ENCODE measurements around the gene YRDC. TPM values are rescaled to one million over a fixed set of nuclear protein-coding genes. Genes with fewer than 3 reads are reported as not detected.
A peak's percentile ranks its signal among the peaks of the same experiment; 100 is the strongest.
"Not testable (repeated sequence)": the region's sequence is repeated elsewhere in the genome, so short reads cannot be mapped to it uniquely, and the experiment has no call there.

YRDC gene
- polyA plus RNA-seq, 3 donors from 2014 or later, result 17.7 to 44.1 (median 41.3) TPM

GRCh38 chr1:37776946-37777516, 31.0 kb downstream of the YRDC start:
- Mint-ChIP-seq H3K4me1 (no peaks in the 10 kb centered on the region), H3K4me3 (no peak overlapping the region), H3K36me3 (no peaks in the 10 kb centered on the region), H3K27ac (no peak overlapping the region), H3K9me3 (no peaks in the 10 kb centered on the region), H3K27me3 (ENCODE audit: low read depth in 3 of 3) (peaks cover 0 to 14% (median under 1%) of the 10 kb centered on the region in 3 donors)
- no peak for DNase-seq

DNA sequence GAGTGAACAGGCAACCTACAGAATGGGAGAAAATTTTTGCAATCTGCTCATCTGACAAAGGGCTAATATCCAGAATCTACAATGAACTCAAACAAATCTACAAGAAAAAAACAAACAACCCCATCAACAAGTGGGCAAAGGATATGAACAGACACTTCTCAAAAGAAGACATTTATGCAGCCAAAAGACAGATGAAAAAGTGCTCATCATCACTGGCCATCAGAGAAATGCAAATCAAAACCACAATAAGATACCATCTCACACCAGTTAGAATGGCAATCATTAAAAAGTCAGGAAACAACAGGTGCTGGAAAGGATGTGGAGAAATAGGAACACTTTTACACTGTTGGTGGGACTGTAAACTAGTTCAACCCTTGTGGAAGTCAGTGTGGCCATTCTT, 36.6 kb downstream of the YRDC start:
- H3K36me3 Mint-ChIP-seq, H3K4me1 Mint-ChIP-seq, DNase-seq, H3K9me3 Mint-ChIP-seq, H3K27ac Mint-ChIP-seq, H3K4me3 Mint-ChIP-seq: not testable (repeated sequence)
- H3K27me3 Mint-ChIP-seq (ENCODE audit: low read depth in 3 of 3), result peaks cover 9 to 31% (median 10%) of the 10 kb centered on the region in 3 donors

- Mint-ChIP-seq H3K9me3 (peaks cover 0 to 6% (median under 1%) of the 10 kb centered on the region in 6 donors), H3K27me3 (ENCODE audit: low read depth in 3 of 3) (peaks cover 22 to 38% (median 24%) of the 10 kb centered on the region in 3 donors), H3K27ac (no peak overlapping the region), H3K4me1 (peaks cover 0 to 6% of the 10 kb centered on the region in 2 donors), H3K36me3 (no peaks in the 10 kb centered on the region), H3K4me3 (no peak overlapping the region)
- no peak for DNase-seq
These were observed 40.5 kb downstream of the YRDC start for GRCh38 chr1:37767488-37767887.

DNA sequence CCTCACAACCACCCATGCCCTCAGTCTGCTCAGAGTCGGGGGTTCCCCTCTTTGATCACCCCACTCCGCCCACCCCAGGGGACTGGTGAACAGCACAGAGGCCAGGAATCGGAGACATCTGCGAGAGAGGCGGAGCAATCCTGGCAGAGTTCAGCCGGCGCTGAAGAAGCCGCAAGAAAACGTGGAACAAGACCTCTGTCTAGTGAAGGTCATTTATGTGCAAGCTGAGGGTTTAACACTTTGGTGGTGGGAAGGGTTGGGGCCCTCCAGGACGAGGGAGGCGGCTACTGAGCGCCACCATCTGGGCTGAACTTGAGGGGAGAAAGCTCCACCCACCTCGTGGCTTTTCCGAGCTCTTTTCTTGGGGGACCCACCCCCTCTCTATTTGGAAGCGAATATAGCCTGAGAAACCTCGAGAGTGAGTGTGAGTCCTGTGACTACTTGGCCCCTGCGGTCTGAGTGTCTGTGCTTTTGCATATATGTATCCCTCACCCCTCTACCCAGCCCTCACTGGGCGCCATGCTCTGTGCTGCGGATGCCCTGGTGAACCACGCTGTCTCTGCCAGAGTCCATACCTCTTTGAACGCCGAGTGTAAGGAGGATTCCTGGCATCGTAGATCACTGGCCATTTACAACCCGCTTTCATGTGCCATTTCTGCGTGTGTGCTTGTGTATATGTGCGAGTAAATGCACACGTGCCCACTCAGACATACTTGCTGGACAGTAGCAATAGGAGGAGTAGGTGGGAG, 41.9 kb downstream of the YRDC start:
- Mint-ChIP-seq H3K36me3 (no peaks in the 10 kb centered on the region), H3K27me3 (ENCODE audit: low read depth in 3 of 3) (peaks cover 24 to 38% (median 24%) of the 10 kb centered on the region in 3 donors), H3K4me1 (peaks cover 0 to 6% of the 10 kb centered on the region in 2 donors), H3K4me3 (peak overlapping the region in 3 of 5 donors; percentile 8 to 44 (median 8)), H3K9me3 (peaks cover 0 to 6% (median under 1%) of the 10 kb centered on the region in 6 donors), H3K27ac (no peak overlapping the region)
- no peak for DNase-seq

DNA sequence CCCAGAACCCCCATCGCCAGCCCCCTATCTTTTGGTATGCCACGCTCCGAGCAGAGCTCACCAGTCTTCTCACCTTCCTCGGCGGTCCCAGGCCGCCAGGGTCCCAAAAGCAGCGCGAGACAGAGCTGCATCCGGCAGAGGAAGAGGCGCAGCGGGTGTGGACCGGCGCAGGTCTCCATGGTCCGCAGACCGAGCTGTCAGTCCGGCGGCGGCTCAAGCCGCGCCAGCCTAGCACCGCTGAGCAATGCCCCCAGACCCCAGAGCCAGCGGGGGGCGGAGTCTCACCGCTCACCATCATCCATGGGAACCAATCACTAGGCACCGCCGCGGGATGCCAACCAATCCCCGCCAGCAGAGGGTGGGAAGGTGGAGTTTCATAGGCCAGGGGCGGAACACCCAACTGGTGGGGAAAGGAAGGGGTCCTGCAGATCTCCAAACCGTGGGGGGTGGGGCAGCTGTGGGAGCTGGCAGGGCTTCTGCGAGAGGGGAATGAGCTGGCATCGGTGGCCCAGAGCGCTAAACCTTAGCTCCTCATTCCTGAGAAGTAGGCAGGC, 43.0 kb downstream of the YRDC start, which contains the start of gene EPHA10:
Gene EPHA10, minus strand, starts transcription at position 233 of the 554 bp plus-strand sequence. Its CDS starts 54 bp downstream, at position 179.
- peaks cover 0 to 6% of the 10 kb centered on the region in 2 donors for H3K4me1 Mint-ChIP-seq
- H3K27me3 Mint-ChIP-seq (ENCODE audit: low read depth in 3 of 3), result peaks cover 19 to 38% (median 24%) of the 10 kb centered on the region in 3 donors
- peaks cover 0 to 6% (median under 1%) of the 10 kb centered on the region in 6 donors for H3K9me3 Mint-ChIP-seq
- no peaks in the 10 kb centered on the region for H3K36me3 Mint-ChIP-seq
- no peak within 1 kb of the TSS for H3K27ac Mint-ChIP-seq
- peak within 1 kb of the TSS in 2 of 5 donors; percentile 21 to 44 for H3K4me3 Mint-ChIP-seq
- DNase-seq, result no peak

DNA sequence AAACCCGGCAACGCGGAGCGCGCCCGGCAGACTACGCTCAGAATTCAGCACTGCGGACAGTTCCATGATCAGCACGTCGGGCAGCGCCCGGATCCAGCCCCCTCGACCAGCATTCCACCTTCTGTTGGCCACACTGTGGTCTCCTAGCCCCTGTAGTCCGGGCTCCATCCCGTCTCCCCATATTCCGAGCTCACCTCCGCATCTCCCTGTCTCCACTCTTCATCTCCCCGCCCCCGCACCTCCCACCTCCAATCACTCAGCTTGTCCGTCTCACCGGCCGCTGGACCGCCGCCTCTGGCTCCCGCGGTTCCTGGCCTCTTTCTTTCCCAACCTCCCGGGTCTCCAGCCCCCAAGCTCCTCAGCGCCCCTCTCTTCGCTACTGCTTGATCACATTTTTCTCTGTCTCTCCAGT, 43.6 kb downstream of the YRDC start:
- H3K4me3 Mint-ChIP-seq, result peak overlapping the region in 1 of 5 donors; percentile 15
- peak in 2 of 3 donors; percentile 7 to 15 for DNase-seq

DNA sequence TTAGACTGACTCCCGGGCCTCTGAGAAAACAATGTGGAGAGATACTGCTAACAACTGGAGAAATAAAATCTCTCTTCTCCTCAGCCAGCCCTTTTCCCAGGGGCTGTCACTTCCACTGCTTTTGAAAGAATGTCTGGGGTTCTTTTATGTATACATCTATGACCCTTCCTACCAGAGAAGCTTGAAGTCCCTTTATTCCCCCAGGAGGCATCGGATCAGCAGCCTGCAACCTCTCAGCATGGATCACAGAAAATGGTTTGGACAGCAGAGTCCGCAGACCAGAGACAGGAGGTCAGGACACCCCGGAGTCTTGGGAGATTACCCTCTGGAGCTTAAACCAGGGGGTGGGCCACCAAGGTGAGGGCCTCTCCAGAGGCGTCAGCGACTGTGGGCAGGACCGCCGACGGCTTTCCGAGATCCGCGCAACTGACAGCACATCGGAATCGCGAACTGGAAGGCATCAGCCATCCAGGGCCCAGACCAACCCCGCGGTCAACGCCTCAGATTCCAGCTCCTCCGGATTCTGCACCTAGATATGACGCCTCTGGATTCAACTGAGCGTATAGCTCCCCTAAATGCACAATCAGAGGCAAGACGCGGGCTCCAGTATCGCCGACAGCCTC, 44.1 kb downstream of the YRDC start:
- Mint-ChIP-seq H3K27ac (no peak overlapping the region), H3K9me3 (peaks cover 0 to 6% (median under 1%) of the 10 kb centered on the region in 6 donors), H3K4me1 (peaks cover 0 to 6% of the 10 kb centered on the region in 2 donors), H3K4me3 (peak overlapping the region in 1 of 5 donors; percentile 15), H3K36me3 (no peaks in the 10 kb centered on the region), H3K27me3 (ENCODE audit: low read depth in 3 of 3) (peaks cover 17 to 35% (median 20%) of the 10 kb centered on the region in 3 donors)
- no peak for DNase-seq

More for the DNA sequence above, 43.6 kb downstream of the YRDC start:
- Mint-ChIP-seq H3K9me3 (peaks cover 0 to 6% (median under 1%) of the 10 kb centered on the region in 6 donors), H3K27me3 (ENCODE audit: low read depth in 3 of 3) (peaks cover 18 to 38% (median 23%) of the 10 kb centered on the region in 3 donors), H3K27ac (no peak overlapping the region), H3K4me1 (peaks cover 0 to 6% of the 10 kb centered on the region in 2 donors), H3K36me3 (no peaks in the 10 kb centered on the region)

GRCh38 chr1:37762516-37762915, 45.5 kb downstream of the YRDC start:
- no peak for DNase-seq
- Mint-ChIP-seq H3K27ac (no peak overlapping the region), H3K4me1 (peaks cover 0 to 6% of the 10 kb centered on the region in 2 donors), H3K27me3 (ENCODE audit: low read depth in 3 of 3) (peaks cover 17 to 26% (median 20%) of the 10 kb centered on the region in 3 donors), H3K36me3 (no peaks in the 10 kb centered on the region), H3K4me3 (no peak overlapping the region), H3K9me3 (peaks cover 0 to 6% (median under 1%) of the 10 kb centered on the region in 6 donors)

DNA sequence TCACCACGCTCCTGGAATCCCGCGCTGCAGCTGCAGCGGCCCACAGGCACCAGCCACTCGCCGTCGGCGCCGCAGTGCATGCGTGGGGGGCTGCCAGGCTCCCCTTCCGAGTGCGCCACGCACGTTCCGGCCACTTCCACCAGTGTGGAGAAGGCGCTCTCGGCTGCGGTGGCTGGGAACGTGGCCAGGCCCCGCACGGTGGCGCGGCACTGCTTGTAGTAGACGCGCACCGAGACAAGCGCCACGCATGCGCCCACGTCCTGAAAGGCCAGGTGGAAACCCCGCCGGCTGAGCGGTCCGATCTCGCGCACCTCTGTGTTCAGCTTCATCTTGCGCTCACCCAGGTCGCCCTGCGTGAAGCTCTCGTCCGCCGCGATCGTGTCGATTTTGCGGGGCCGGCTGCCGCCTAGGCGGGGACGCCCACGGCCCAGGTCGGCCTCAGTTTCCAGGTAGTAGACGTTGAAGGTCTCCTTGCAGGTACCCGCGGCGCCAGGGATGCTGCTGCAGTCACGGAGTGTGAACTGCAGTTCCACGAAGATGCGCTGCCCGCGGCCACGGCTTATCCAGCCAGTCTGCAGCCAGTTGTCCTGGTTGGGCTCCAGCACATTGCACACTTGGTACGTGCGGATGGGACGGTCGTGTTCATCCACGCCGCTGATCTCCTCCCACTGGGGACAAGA, 46.5 kb downstream of the YRDC start:
- no peak for DNase-seq
- H3K9me3 Mint-ChIP-seq, result peaks cover 0 to 6% (median under 1%) of the 10 kb centered on the region in 6 donors
- H3K36me3 Mint-ChIP-seq, result no peaks in the 10 kb centered on the region
- peaks cover 15 to 20% (median 17%) of the 10 kb centered on the region in 3 donors for H3K27me3 Mint-ChIP-seq (ENCODE audit: low read depth in 3 of 3)
- H3K4me3 Mint-ChIP-seq, result no peak overlapping the region
- peaks cover 0 to 6% of the 10 kb centered on the region in 2 donors for H3K4me1 Mint-ChIP-seq
- H3K27ac Mint-ChIP-seq, result no peak overlapping the region

GRCh38 chr1:37759451-37759850, 48.6 kb downstream of the YRDC start:
- H3K9me3 Mint-ChIP-seq, result peaks cover 0 to 2% (median 0%) of the 10 kb centered on the region in 6 donors
- no peak for DNase-seq
- peaks cover 0 to 1% of the 10 kb centered on the region in 2 donors for H3K4me1 Mint-ChIP-seq
- peaks cover 6 to 14% (median 7%) of the 10 kb centered on the region in 3 donors for H3K27me3 Mint-ChIP-seq (ENCODE audit: low read depth in 3 of 3)
- H3K27ac Mint-ChIP-seq, result no peak overlapping the region
- no peaks in the 10 kb centered on the region for H3K36me3 Mint-ChIP-seq
- no peak overlapping the region for H3K4me3 Mint-ChIP-seq

DNA sequence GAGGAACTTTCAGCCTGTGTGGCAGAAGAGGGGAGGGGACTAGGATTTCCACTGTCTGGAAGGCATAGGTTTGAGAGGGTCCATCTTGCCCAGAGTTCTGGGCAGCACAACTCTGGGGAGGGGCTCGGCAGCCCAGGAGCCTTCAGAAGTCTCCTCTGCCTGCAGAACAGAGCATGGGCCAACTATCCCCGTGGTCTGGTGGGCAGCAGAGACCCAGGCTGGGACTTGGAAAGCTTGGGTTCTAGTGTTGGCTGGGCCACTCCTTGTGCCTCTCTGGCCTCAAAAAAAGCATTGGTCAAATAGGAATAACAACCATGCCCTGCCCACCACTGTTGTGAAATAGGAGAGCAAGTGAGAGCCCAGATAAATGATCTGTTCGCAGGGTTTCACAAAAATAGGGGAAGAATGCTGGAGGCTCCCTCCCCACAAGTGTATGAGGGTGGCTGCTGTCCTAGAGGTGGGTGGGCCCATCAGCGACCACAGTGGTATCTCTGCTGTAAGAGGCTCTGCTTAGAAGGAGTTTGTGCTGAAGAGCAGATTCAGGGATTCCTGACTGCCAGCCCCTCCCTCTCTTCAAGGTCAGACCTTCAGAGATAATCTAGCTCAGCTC, 52.0 kb downstream of the YRDC start:
- Mint-ChIP-seq H3K36me3 (no peaks in the 10 kb centered on the region), H3K27me3 (ENCODE audit: low read depth in 3 of 3) (peaks cover 11 to 14% (median 13%) of the 10 kb centered on the region in 3 donors), H3K9me3 (no peaks in the 10 kb centered on the region), H3K4me1 (peaks cover 0 to 7% of the 10 kb centered on the region in 2 donors), H3K27ac (no peak overlapping the region), H3K4me3 (no peak overlapping the region)
- DNase-seq, result no peak

- Mint-ChIP-seq H3K27ac (no peak overlapping the region), H3K36me3 (no peaks in the 10 kb centered on the region), H3K9me3 (no peaks in the 10 kb centered on the region), H3K27me3 (ENCODE audit: low read depth in 3 of 3) (peaks cover 11 to 14% (median 13%) of the 10 kb centered on the region in 3 donors), H3K4me3 (peak overlapping the region in 1 of 5 donors; percentile 2), H3K4me1 (peaks cover 0 to 7% of the 10 kb centered on the region in 2 donors)
- no peak for DNase-seq
These were observed 52.7 kb downstream of the YRDC start for GRCh38 chr1:37755290-37755689.
